Activated CD8-positive, alpha-beta memory T cell treated with anti-CD3 and anti-CD28 coated beads for 1 hour (primary cell): ENCODE measurements around the gene CD8B2.
A peak's percentile ranks its signal among the peaks of the same experiment; 100 is the strongest.
"Not testable (repeated sequence)": the region's sequence is repeated elsewhere in the genome, so short reads cannot be mapped to it uniquely, and the experiment has no call there.

Experiments
- DNase-seq, 2 donors: peaks; one replicate each; pipeline ENCODE4 v3.0.0-alpha.2; 2020; ENCODE audit warnings: low read depth in 1 of 2; ENCODE audit errors: extremely low read depth in 1 of 2

The CD8B2 gene

GRCh38 chr2:106511476-106511901, 24.3 kb downstream of the CD8B2 start:
- DNase-seq, result not testable (repeated sequence)

DNA sequence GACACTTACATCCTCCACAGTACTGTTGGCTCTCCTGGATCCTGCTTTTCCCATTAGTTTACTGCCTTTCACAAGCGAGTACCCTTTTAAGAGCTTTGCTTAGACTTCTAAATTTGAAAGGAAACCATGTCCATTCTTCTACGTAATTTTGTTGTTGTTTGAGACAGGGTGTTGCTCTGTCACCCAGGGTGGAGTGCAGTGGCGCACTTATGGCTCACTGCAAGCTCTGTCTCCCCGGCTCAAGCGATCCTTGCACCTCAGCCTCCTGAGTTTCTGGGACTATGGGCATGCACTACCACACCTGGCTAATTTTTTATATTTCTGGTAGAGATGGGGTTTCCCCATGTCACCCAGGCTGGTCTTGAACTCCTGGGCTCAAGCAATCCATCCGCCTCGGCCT, 24.8 kb downstream of the CD8B2 start:
- DNase-seq, result not testable (repeated sequence)

- DNase-seq, result not testable (repeated sequence)
Observed at GRCh38 chr2:106513391-106513790, 26.2 kb downstream of the CD8B2 start.

DNA sequence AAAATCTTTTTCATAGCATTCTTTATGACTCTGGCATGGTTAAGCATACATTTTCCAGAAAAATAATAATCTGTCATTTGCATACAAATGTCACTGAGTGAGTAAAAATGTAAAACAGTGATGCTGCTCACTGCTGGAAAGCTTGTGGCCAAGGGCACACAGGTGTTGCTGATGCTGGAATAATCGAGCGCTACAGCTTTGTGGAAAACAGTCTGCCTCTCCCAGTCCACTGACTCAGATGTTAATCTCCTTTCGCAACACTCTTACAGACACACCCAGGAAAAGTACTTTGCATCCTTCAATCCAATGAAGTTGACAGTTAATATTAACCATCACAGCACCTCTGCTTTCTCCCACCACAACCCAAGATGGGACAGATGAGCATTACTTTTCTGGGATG, 27.7 kb downstream of the CD8B2 start:
- DNase-seq, result not testable (repeated sequence)

GRCh38 chr2:106516436-106516835, 29.3 kb downstream of the CD8B2 start:
- DNase-seq, result no peak

GRCh38 chr2:106516864-106517263, 29.7 kb downstream of the CD8B2 start:
- DNase-seq, result no peak

DNA sequence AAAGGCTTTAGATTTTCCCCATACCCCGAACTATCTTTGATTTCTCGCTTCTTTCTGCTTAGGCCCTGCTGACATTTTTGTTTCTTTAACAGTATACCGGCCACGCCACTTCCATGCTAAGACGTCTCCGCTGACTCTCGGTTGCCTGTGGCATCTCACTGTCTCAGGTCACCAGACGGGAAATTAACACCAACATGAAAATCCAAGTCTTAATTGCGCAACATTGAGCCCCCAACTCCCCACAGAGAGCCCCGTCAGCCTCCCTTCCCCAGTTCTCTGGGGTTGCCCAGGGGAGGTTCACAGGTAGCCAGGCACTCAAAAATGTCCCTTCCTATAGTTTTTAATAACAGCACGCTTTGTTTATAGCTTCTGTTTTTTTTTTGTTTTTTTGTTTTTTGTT, 30.2 kb downstream of the CD8B2 start:
- no peak for DNase-seq

GRCh38 chr2:106519767-106520166, 32.6 kb downstream of the CD8B2 start:
- DNase-seq, result no peak

- no peak for DNase-seq
Observed at GRCh38 chr2:106521016-106521415, 33.9 kb downstream of the CD8B2 start.

GRCh38 chr2:106523976-106524665, 37.0 kb downstream of the CD8B2 start:
- no peak for DNase-seq

DNA sequence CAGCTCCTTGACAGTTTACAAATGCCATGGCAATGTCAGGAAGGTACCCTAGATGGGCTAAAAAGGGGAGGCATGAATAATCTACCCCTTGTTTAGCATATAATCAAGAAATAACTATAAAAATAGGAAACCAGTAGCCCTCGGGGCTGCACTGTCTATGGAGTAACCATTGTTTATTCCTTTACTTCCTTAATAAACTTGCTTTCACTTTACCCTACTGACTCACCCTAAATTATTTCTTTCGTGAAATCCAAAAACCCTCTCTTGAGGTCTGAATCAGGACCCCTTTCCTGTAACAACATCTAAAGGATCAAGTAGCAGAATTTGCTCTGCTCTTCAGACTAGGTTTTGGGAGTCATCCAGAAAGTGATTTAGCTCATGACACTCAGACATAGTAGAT, 43.7 kb downstream of the CD8B2 start:
- no peak for DNase-seq

GRCh38 chr2:106531676-106532214, 44.6 kb downstream of the CD8B2 start:
- DNase-seq, result no peak

GRCh38 chr2:106532236-106532635, 45.1 kb downstream of the CD8B2 start:
- no peak for DNase-seq

DNA sequence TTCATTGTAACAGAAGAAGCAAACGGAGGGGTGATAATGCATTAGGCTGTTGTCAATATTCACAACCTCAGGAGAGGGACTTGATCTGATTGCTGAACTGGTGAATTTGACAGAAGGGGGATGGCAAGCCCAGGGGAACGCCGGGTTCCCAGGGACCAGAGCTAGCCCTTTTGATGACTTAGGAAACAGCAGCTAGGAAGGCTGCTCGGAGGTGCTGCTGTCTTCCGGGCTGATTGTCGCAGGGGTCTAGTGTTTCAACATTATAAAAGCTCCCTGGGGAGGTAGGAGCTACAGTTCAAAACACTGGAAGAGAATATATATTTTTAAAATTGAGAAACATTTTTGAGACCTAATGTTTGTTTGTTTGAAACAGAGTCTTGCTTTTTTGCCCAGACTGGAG, 47.3 kb downstream of the CD8B2 start:
- no peak for DNase-seq

GRCh38 chr2:106536490-106536889, 49.3 kb downstream of the CD8B2 start:
- no peak for DNase-seq

- no peak for DNase-seq
Observed at GRCh38 chr2:106537047-106537446, 49.9 kb downstream of the CD8B2 start.

DNA sequence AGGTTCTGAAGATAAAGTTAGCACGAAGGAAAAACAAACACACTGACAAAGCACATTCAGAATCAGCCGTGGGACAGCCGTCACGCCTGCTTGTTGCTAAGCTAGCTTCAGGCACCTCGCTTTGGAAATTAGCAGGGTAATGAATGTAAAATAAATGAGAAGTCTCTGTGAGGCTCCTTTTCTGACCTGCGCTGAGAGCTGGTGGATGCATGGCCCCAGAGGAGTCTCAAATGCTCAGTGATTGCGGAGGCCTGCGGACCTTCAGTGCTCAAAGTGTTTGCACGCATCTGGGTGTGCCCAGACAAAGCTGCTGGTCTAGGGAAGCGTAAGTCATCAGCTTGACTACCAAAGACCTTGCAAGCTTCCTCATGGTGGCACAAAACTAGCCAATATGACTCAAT, 50.6 kb downstream of the CD8B2 start:
- no peak for DNase-seq

DNA sequence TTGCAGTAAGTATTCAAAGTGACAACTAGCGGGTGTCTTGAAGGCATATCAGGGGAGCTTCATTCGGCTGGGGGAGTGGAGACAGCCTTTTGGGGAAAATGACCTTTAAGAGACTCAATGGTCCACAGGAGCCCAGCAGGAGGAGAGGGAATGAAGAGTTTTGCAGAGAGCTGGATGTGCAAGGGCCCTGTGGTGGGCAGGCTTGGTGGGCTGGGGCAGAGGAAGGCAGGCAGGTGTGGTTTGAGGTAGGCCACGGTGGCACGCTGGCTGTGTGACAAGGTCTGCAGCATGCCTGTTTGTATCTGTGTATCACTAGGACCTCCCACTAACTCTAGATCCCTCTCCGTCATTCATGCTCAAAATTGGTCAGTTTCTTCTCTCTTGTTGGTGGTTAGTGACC, 53.7 kb downstream of the CD8B2 start:
- no peak for DNase-seq

- no peak for DNase-seq
Observed at GRCh38 chr2:106541333-106541732, 54.2 kb downstream of the CD8B2 start.

GRCh38 chr2:106542746-106543359, 55.7 kb downstream of the CD8B2 start:
- DNase-seq, result peak; percentile 44 to 59

- DNase-seq, result no peak
Observed at GRCh38 chr2:106545007-106545406, 57.8 kb downstream of the CD8B2 start.

DNA sequence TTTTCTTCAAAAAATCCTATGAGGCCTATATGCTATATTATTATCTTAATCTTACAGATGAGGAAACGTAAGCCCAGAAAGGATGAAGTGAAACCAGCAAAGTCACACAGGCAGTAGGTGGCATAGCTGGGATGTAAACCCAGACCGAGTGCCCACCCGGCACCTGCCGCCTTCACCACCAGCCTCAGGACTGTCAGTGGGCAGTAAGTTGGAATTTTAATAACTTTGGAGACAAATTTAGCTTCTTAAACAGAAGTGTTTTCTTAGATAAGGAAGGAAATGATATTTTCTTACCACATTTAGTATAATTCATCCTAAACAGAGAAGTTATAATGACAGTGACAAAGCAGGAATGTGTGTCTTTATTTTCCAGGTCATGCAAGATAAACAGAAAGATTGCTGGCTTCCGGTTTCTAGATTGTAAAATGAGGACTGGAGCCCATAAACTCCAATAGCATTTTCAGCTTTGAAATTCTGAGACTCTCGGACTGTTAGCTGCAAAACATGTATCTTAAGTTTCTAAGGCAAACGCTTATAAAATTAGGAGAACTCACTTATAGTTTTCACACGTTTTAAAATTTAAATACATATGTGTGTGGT, 59.3 kb downstream of the CD8B2 start:
- no peak for DNase-seq
